Keratinocyte (primary cell): Measurements from ENCODE around the gene GPSM1. TPM values are rescaled to one million over a fixed set of nuclear protein-coding genes. Genes with fewer than 3 reads are reported as not detected.

Experiments used
- DNase-seq: peaks from one replicate; pipeline ENCODE4 v3.0.0-alpha.2; 2011; ENCODE audit warnings: low read depth, missing footprints, low spot score
- FAIRE-seq: peaks from 2 replicates; lab custom pipeline; 2011; peaks lifted over from hg19 to GRCh38; lab: Jason Lieb, UNC
- H2AFZ ChIP-seq: 2 replicates; pipeline ENCODE4 v1.6.0; 2012; ENCODE audit warnings: low read length, control low read depth, inconsistent platforms; ENCODE audit not compliant: control insufficient read depth
- H3K27ac ChIP-seq: 2 replicates; pipeline ENCODE4 v1.5.1; 2011; ENCODE audit warnings: low read length; ENCODE audit not compliant: control insufficient read depth, insufficient read depth
- H3K27me3 ChIP-seq: 3 replicates; pipeline ENCODE4 v1.6.0; 2011; ENCODE audit warnings: low read length; ENCODE audit not compliant: control insufficient read depth, insufficient read depth; ENCODE audit errors: extremely low read depth
- H3K36me3 ChIP-seq, 2 experiments: 2 replicates in 1 of 2; 3 replicates in 1 of 2; pipeline ENCODE4 v1.5.1; 2011; ENCODE audit warnings: low read length in 2 of 2, mild to moderate bottlenecking in 1 of 2; ENCODE audit not compliant: control insufficient read depth in 2 of 2, insufficient read depth in 2 of 2; ENCODE audit errors: extremely low read depth in 1 of 2
- H3K4me1 ChIP-seq: 3 replicates; pipeline ENCODE4 v1.5.1; 2011; ENCODE audit warnings: low read length; ENCODE audit not compliant: control insufficient read depth, insufficient read depth; ENCODE audit errors: extremely low read depth
- H3K4me2 ChIP-seq: 3 replicates; pipeline ENCODE4 v1.6.0; 2011; ENCODE audit warnings: low read depth, low read length; ENCODE audit not compliant: control insufficient read depth, insufficient read depth; ENCODE audit errors: extremely low read depth
- H3K4me3 ChIP-seq, 3 experiments: fragments of 200-600 bp in 1 of 3; sonication (generic) in 1 of 3; 2 replicates in 2 of 3; 3 replicates in 1 of 3; pipeline ENCODE4 v1.5.1; 2011 to 2016; ENCODE audit warnings: low read length in 3 of 3, mild to moderate bottlenecking in 3 of 3, control low read depth in 2 of 3, inconsistent platforms in 1 of 3, low read depth in 1 of 3, mixed read lengths in 1 of 3, mixed run types in 1 of 3, moderate library complexity in 1 of 3; ENCODE audit not compliant: control insufficient read depth in 2 of 3, insufficient read depth in 2 of 3; ENCODE audit errors: extremely low read depth in 1 of 3
- H3K79me2 ChIP-seq: 2 replicates; pipeline ENCODE4 v1.6.0; 2012; ENCODE audit warnings: low read length; ENCODE audit not compliant: control insufficient read depth, insufficient read depth
- H3K9ac ChIP-seq: 3 replicates; pipeline ENCODE4 v1.6.0; 2011; ENCODE audit warnings: low read length; ENCODE audit not compliant: control insufficient read depth, insufficient read depth; ENCODE audit errors: extremely low read depth
- H3K9me1 ChIP-seq: 3 replicates; pipeline ENCODE4 v1.6.0; 2011; ENCODE audit warnings: low read length; ENCODE audit not compliant: control insufficient read depth, insufficient read depth; ENCODE audit errors: extremely low read depth
- H3K9me3 ChIP-seq: 2 replicates; pipeline ENCODE4 v1.5.1; 2012; ENCODE audit warnings: low read depth, low read length; ENCODE audit not compliant: control insufficient read depth
- H4K20me1 ChIP-seq: 3 replicates; pipeline ENCODE4 v1.6.0; 2011; ENCODE audit warnings: low read length; ENCODE audit not compliant: control insufficient read depth, insufficient read depth; ENCODE audit errors: extremely low read depth
- CTCF ChIP-seq, 3 experiments: IDR thresholded peaks in 1 of 3; conservative IDR thresholded peaks in 1 of 3; optimal IDR thresholded peaks in 1 of 3; 2 replicates in 2 of 3; 3 replicates in 1 of 3; pipeline versions ENCODE3 to v1.5.1; 2011; ENCODE audit warnings: low read length in 3 of 3, mild to moderate bottlenecking in 3 of 3, moderate library complexity in 2 of 3, control low read depth in 1 of 3, inconsistent platforms in 1 of 3; ENCODE audit not compliant: insufficient read depth in 2 of 3; ENCODE audit errors: extremely low read depth in 1 of 3
- EZH2 ChIP-seq: IDR thresholded peaks from one replicate; pipeline ENCODE4 v1.6.1; 2012; ENCODE audit warnings: inconsistent platforms, mild to moderate bottlenecking, low read length, moderate library complexity
- dilution Hi-C: fragments of 300-500 bp; cut with MboI; formaldehyde crosslinking; loops from one replicate; pipeline ENCODE4 v1.7.0; 2020; ENCODE audit warnings: low sequenced_read_pairs; ENCODE audit not compliant: extremely low pct_ligation_motif_present
- polyA plus RNA-seq, 5 experiments: library from polyadenylated mRNA; depleted of rRNA in 3 of 5; stranded (reverse) in 3 of 5; stranded (forward) in 1 of 5; unstranded in 1 of 5; fragments of >200 nt; gene quantifications; 1 replicate in 1 of 5; 2 replicates in 3 of 5; 3 replicates in 1 of 5; pipeline versions ENCODE4 v1.2.1 to v1.2.3, GENCODE V29; 2011 to 2012; ENCODE audit warnings: missing spikeins in 2 of 5, low read depth in 1 of 5, low replicate concordance in 1 of 5

GPSM1 gene
- polyA plus RNA-seq, 1 donor (not counting 4 experiments of a cell fraction or from before 2014, with no cell fraction given), result 2.5 TPM

GRCh38 chr9:136284951-136285350 is 42.4 kb upstream of the GPSM1 start:
- Histone ChIP-seq H3K9me1 (no peaks in the 10 kb centered on the region), H3K27ac (no peak overlapping the region), H3K9ac (no peak overlapping the region), H3K79me2 (no peaks in the 10 kb centered on the region), H3K36me3 (no peaks in the 10 kb centered on the region), H3K4me1 (peaks cover 3% of the 10 kb centered on the region), H4K20me1 (no peaks in the 10 kb centered on the region), H3K27me3 (peaks cover 20% of the 10 kb centered on the region), H2AFZ (no peak overlapping the region), H3K4me3 (no peak overlapping the region), H3K9me3 (no peaks in the 10 kb centered on the region), H3K4me2 (no peak overlapping the region)
- FAIRE-seq (no peak), DNase-seq (no peak)
- no peak for TF ChIP-seq CTCF (optimal IDR thresholded peaks at IDR 0.05 in 1 of 3, IDR thresholded peaks at IDR 0.05 in 1 of 3, conservative IDR thresholded peaks at IDR 0.05 in 1 of 3; ENCODE audit: extremely low read depth in 1 of 3, insufficient read depth in 2 of 3, low read length in 3 of 3)
- TF ChIP-seq EZH2, result no peak
- dilution Hi-C loops, result no loop called here

GRCh38 chr9:136285501-136286358 is 41.6 kb upstream of the GPSM1 start:
- DNase-seq, result no peak
- no peak for FAIRE-seq
- no peaks in the 10 kb centered on the region for H3K79me2 ChIP-seq

More at GRCh38 chr9:136285501-136286358, 41.6 kb upstream of the GPSM1 start:
- dilution Hi-C loops, result no loop called here
- no peak overlapping the region for H3K9ac ChIP-seq
- no peaks in the 10 kb centered on the region for H4K20me1 ChIP-seq
- no peak overlapping the region for H2AFZ ChIP-seq
- H3K4me2 ChIP-seq, result no peak overlapping the region
- peaks cover 18% of the 10 kb centered on the region for H3K27me3 ChIP-seq
- H3K27ac ChIP-seq, result no peak overlapping the region
- H3K36me3 ChIP-seq, result no peaks in the 10 kb centered on the region
- no peaks in the 10 kb centered on the region for H3K9me3 ChIP-seq
- no peak for TF ChIP-seq EZH2
- no peak for TF ChIP-seq CTCF (optimal IDR thresholded peaks at IDR 0.05 in 1 of 3, IDR thresholded peaks at IDR 0.05 in 1 of 3, conservative IDR thresholded peaks at IDR 0.05 in 1 of 3; ENCODE audit: extremely low read depth in 1 of 3, insufficient read depth in 2 of 3, low read length in 3 of 3)
- no peak overlapping the region for H3K4me3 ChIP-seq
- peaks cover 3% of the 10 kb centered on the region for H3K4me1 ChIP-seq
- H3K9me1 ChIP-seq, result no peaks in the 10 kb centered on the region
